Large intestine (tissue), 12 donors: ENCODE data around the gene RTL1. TPM values are rescaled to one million over a fixed set of nuclear protein-coding genes. Genes with fewer than 3 reads are reported as not detected.

Experiments
- DNase-seq, 2 donors: peaks; one replicate each; pipeline versions ENCODE4 v3.0.0 to v3.0.0-alpha.2; 2013
- H3K27ac ChIP-seq: one replicate; pipeline ENCODE4 v1.5.1; 2013; ENCODE audit warnings: low read length
- H3K27me3 ChIP-seq: 2 replicates; pipeline ENCODE4 v1.6.1; 2013; ENCODE audit warnings: low read length; ENCODE audit not compliant: control insufficient read depth, insufficient read depth
- H3K36me3 ChIP-seq: 2 replicates; pipeline ENCODE4 v1.6.1; 2013; ENCODE audit warnings: low read length; ENCODE audit not compliant: control insufficient read depth, insufficient read depth
- H3K4me1 ChIP-seq: one replicate; pipeline ENCODE4 v1.6.1; 2013; ENCODE audit warnings: low read length; ENCODE audit not compliant: control insufficient read depth, insufficient read depth
- H3K4me3 ChIP-seq: one replicate; pipeline ENCODE4 v1.5.1; 2013; ENCODE audit warnings: low read length
- H3K9me3 ChIP-seq: one replicate; pipeline ENCODE4 v1.6.1; 2013; ENCODE audit warnings: mild to moderate bottlenecking, low read depth, low read length, moderate library complexity; ENCODE audit not compliant: control insufficient read depth
- WGBS: methylation state at CpG from one replicate; pipeline ENCODE4 v1.1.5; 2013; ENCODE audit warnings: low lambda C conversion rate; ENCODE audit not compliant: insufficient coverage; 5-methylcytosine and 5-hydroxymethylcytosine counted together
- long read RNA-seq, 11 donors: transcript quantifications; one replicate each; lab custom pipeline, GENCODE V29; 2026
- polyA plus RNA-seq: library from polyadenylated mRNA; unstranded; fragments of 120-200 nt; gene quantifications from one replicate; pipeline ENCODE4 v1.2.1, GENCODE V29; 2013

RTL1 gene
- 0.16 TPM for polyA plus RNA-seq
- long read RNA-seq, donor 1, result 0 reads
- long read RNA-seq, donor 2, result 0 reads
- long read RNA-seq, donor 3, result 0 reads
- long read RNA-seq, donor 4, result 0 reads
- long read RNA-seq, donor 5, full-length matches to known transcripts, result 3 of 3 reads
- long read RNA-seq, donor 5, partial matches to known transcripts, result 0 of 3 reads
- long read RNA-seq, donor 5, other reads (novel, unspliced or antisense), result 0 of 3 reads
- long read RNA-seq, donor 6, result 0 reads
- long read RNA-seq, donor 7, full-length matches to known transcripts, result 1 of 1 reads
- long read RNA-seq, donor 7, partial matches to known transcripts, result 0 of 1 reads
- long read RNA-seq, donor 7, other reads (novel, unspliced or antisense), result 0 of 1 reads
- long read RNA-seq, donor 8, full-length matches to known transcripts, result 1 of 1 reads
- long read RNA-seq, donor 8, partial matches to known transcripts, result 0 of 1 reads
- long read RNA-seq, donor 8, other reads (novel, unspliced or antisense), result 0 of 1 reads
- long read RNA-seq, donor 9, result 0 reads
- long read RNA-seq, donor 10, result 0 reads
- long read RNA-seq, donor 11, result 0 reads

GRCh38 chr14:100903672-100904185 is at the start of gene RTL1:
Gene RTL1 (minus strand): TSS chr14:100903722. CDS start chr14:100884788, 18,934 bp downstream.
- WGBS, result no CpG with 5 or more reads among the region's 12 CpGs
- H3K9me3 ChIP-seq, result peaks cover 4% of the 10 kb centered on the region
- H3K27me3 ChIP-seq, result peaks cover 80% of the 10 kb centered on the region
- H3K36me3 ChIP-seq, result no peaks in the 10 kb centered on the region
- H3K4me3 ChIP-seq, result no peak within 1 kb of the TSS
- DNase-seq, result no peak
- peaks cover 7% of the 10 kb centered on the region for H3K4me1 ChIP-seq
- no peak within 1 kb of the TSS for H3K27ac ChIP-seq

- Histone ChIP-seq H3K36me3 (no peaks in the 10 kb centered on the region), H3K9me3 (no peaks in the 10 kb centered on the region), H3K4me3 (no peak overlapping the region), H3K27me3 (no peaks in the 10 kb centered on the region), H3K4me1 (no peaks in the 10 kb centered on the region), H3K27ac (no peak overlapping the region)
- WGBS, result 88% methylated on average over 3 of the region's 3 CpGs
- no peak for DNase-seq
Observed at GRCh38 chr14:100950024-100950423, 46.5 kb upstream of the RTL1 start.

DNA sequence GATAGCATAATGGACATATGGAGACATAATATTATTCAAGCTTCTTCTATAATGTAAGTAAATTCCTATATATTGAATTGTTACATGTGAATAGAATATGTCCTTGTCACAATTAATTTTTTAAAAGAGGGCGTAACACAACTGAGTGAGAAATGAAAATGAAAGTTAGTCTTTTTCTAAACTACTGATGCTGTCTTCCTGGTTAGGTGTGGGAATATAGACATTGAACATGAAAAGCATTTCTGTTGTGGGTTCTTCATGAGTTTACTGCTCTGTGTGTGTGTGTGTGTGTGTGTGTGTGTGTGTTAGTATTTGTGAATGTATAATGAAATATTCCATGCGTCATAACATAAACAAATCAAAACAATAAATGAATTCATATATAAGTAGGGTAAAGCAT is 40.5 kb upstream of the RTL1 start:
- H3K27ac ChIP-seq, result no peak overlapping the region
- H3K9me3 ChIP-seq, result no peaks in the 10 kb centered on the region
- no peaks in the 10 kb centered on the region for H3K27me3 ChIP-seq
- no peaks in the 10 kb centered on the region for H3K4me1 ChIP-seq
- WGBS, result no CpG with 5 or more reads among the region's 2 CpGs
- H3K36me3 ChIP-seq, result no peaks in the 10 kb centered on the region
- no peak for DNase-seq
- H3K4me3 ChIP-seq, result no peak overlapping the region

DNA sequence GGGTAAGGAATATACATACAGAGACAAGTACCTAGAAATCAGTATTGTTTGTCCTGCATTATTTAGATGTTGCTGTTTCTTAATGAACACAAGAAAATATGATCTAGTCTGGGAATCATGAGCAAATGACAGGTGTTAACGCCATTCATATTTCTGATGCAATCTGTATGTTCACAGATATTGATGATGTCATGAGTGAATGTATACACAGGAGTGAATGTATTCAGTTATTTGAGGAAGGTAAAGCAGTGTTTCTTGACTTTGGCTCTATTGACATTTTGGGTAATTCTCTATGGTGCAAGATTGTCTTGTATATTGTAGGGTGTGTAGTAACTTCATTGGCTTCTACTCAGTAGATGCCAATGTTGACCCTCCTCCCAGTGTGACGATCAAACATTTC is 26.7 kb upstream of the RTL1 start:
- Histone ChIP-seq H3K4me1 (no peaks in the 10 kb centered on the region), H3K9me3 (no peaks in the 10 kb centered on the region), H3K27ac (no peak overlapping the region), H3K27me3 (no peaks in the 10 kb centered on the region), H3K4me3 (no peak overlapping the region), H3K36me3 (no peaks in the 10 kb centered on the region)
- DNase-seq, result no peak
- no CpG with 5 or more reads among the region's 2 CpGs for WGBS

GRCh38 chr14:100915560-100915959 is 12.0 kb upstream of the RTL1 start:
- H3K9me3 ChIP-seq, result no peaks in the 10 kb centered on the region

DNA sequence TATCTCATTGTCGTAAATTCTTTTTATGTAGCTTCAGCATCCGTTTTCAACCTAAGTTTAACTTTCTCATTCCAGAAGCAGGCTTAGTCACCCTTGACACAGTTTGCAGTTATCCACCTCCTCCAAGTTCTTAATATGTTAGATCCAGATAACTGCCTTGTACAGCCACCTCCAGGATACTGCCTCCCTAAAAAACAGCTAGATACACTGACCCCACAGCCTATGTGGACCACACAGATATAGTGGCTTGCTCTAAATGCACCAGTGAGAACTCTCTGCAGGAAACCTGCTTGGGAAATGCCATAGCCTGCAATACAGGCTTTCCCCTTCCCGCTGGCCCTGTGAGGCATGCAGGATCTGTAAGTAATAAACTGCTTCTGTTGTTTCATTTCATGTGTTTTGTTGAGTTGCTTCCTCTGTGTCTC is 11.1 kb upstream of the RTL1 start:
- H3K27me3 ChIP-seq, result peaks cover 2% of the 10 kb centered on the region
- WGBS, result 40% methylated on average over 1 of the region's 3 CpGs
- no peaks in the 10 kb centered on the region for H3K4me1 ChIP-seq
- DNase-seq, result no peak
- no peaks in the 10 kb centered on the region for H3K9me3 ChIP-seq
- no peak overlapping the region for H3K27ac ChIP-seq
- no peak overlapping the region for H3K4me3 ChIP-seq
- no peaks in the 10 kb centered on the region for H3K36me3 ChIP-seq

More at GRCh38 chr14:100915560-100915959, 12.0 kb upstream of the RTL1 start:
- H3K4me1 ChIP-seq, result no peaks in the 10 kb centered on the region
- 94% methylated on average over 2 of the region's 2 CpGs for WGBS
- H3K27me3 ChIP-seq, result peaks cover 2% of the 10 kb centered on the region
- H3K36me3 ChIP-seq, result no peaks in the 10 kb centered on the region
- no peak overlapping the region for H3K4me3 ChIP-seq
- no peak for DNase-seq
- no peak overlapping the region for H3K27ac ChIP-seq

- Histone ChIP-seq H3K27ac (no peak overlapping the region), H3K4me3 (no peak overlapping the region), H3K4me1 (no peaks in the 10 kb centered on the region), H3K9me3 (no peaks in the 10 kb centered on the region), H3K36me3 (no peaks in the 10 kb centered on the region), H3K27me3 (peaks cover 6% of the 10 kb centered on the region)
- WGBS, result 77% methylated on average over 5 of the region's 8 CpGs
- no peak for DNase-seq
Observed at GRCh38 chr14:100911665-100912316, 8.3 kb upstream of the RTL1 start.

GRCh38 chr14:100910888-100911664 is 7.6 kb upstream of the RTL1 start:
- Histone ChIP-seq H3K36me3 (no peaks in the 10 kb centered on the region), H3K9me3 (no peaks in the 10 kb centered on the region), H3K27ac (no peak overlapping the region), H3K27me3 (peaks cover 12% of the 10 kb centered on the region), H3K4me3 (no peak overlapping the region), H3K4me1 (no peaks in the 10 kb centered on the region)
- no CpG with 5 or more reads among the region's 21 CpGs for WGBS
- no peak for DNase-seq

DNA sequence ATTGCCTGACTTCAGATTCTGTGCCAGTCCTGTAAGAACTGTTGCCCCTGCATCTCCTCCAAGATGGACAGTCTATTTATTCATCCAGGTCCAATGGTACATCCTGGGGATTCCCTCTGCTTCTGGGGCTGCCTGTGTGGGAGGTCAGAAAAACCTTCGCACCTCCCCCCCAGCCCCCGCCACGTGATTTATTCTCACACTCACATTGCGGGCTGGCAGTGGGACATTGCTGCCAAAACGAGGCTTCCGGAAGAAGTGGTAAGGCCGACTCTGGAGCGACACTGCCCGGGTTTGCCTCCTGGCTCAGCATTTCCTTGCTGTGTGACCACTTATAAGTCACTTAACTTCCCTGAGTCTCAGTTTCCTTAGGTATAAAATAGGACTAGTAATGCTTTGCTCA is 5.9 kb upstream of the RTL1 start:
- DNase-seq, result no peak
- Histone ChIP-seq H3K9me3 (no peaks in the 10 kb centered on the region), H3K4me1 (no peaks in the 10 kb centered on the region), H3K27ac (no peak overlapping the region), H3K27me3 (peaks cover 24% of the 10 kb centered on the region), H3K4me3 (no peak overlapping the region), H3K36me3 (no peaks in the 10 kb centered on the region)
- WGBS, result no CpG with 5 or more reads among the region's 9 CpGs

GRCh38 chr14:100907240-100907639 is 3.7 kb upstream of the RTL1 start:
- DNase-seq, result no peak
- Histone ChIP-seq H3K4me1 (no peaks in the 10 kb centered on the region), H3K36me3 (no peaks in the 10 kb centered on the region), H3K4me3 (no peak overlapping the region), H3K9me3 (no peaks in the 10 kb centered on the region), H3K27ac (no peak overlapping the region), H3K27me3 (peaks cover 46% of the 10 kb centered on the region)
- 100% methylated on average over 2 of the region's 8 CpGs for WGBS
